Measurements from ENCODE around the gene SHANK2.
A peak's percentile ranks its signal among the peaks of the same experiment; 100 is the strongest.

SHANK2 gene

GRCh38 chr11:71252269-71252769 is at the start of gene SHANK2:
Gene SHANK2, minus strand, starts transcription at chr11:71252577. Its CDS starts 105,251 bp downstream, at chr11:71147326.
- DNase-seq (ENCODE audit: low spot score) = no peak
- no peak for TF ChIP-seq CTCF (IDR thresholded peaks at IDR 0.05)
- no peak within 1 kb of the TSS for H3K27ac ChIP-seq
- H3K4me3 ChIP-seq = peak within 1 kb of the TSS; percentile 67

- Histone ChIP-seq H3K27ac (no peak overlapping the region), H3K4me3 (no peak overlapping the region)
- TF ChIP-seq CTCF (IDR thresholded peaks at IDR 0.05) = no peak
- DNase-seq (ENCODE audit: low spot score) = peak; percentile 65
Measured at GRCh38 chr11:71301858-71302533, 49.6 kb upstream of the SHANK2 start.

GRCh38 chr11:71301046-71301857 is 48.9 kb upstream of the SHANK2 start:
- no peak overlapping the region for H3K27ac ChIP-seq
- DNase-seq (ENCODE audit: low spot score) = peak; percentile 45
- no peak for TF ChIP-seq CTCF (IDR thresholded peaks at IDR 0.05)
- no peak overlapping the region for H3K4me3 ChIP-seq

- TF ChIP-seq CTCF (IDR thresholded peaks at IDR 0.05) = no peak
- peak; percentile 29 for DNase-seq (ENCODE audit: low spot score)
- Histone ChIP-seq H3K4me3 (no peak overlapping the region), H3K27ac (peak overlapping the region in 1 of 2 donors; percentile 48)
Measured at GRCh38 chr11:71300187-71300586, 47.8 kb upstream of the SHANK2 start.

- TF ChIP-seq CTCF (IDR thresholded peaks at IDR 0.05) = no peak
- Histone ChIP-seq H3K4me3 (no peak overlapping the region), H3K27ac (no peak overlapping the region)
- peak; percentile 49 for DNase-seq (ENCODE audit: low spot score)
Measured at GRCh38 chr11:71298761-71299181, 46.4 kb upstream of the SHANK2 start.

GRCh38 chr11:71298016-71298550 is 45.7 kb upstream of the SHANK2 start:
- H3K4me3 ChIP-seq = no peak overlapping the region
- peak; percentile 50 for DNase-seq (ENCODE audit: low spot score)
- no peak for TF ChIP-seq CTCF (IDR thresholded peaks at IDR 0.05)
- H3K27ac ChIP-seq = no peak overlapping the region
